Measurements from ENCODE around the gene EDEM2.
"Not testable (repeated sequence)": the region's sequence is repeated elsewhere in the genome, so short reads cannot be mapped to it uniquely, and the experiment has no call there.

EDEM2 gene

DNA sequence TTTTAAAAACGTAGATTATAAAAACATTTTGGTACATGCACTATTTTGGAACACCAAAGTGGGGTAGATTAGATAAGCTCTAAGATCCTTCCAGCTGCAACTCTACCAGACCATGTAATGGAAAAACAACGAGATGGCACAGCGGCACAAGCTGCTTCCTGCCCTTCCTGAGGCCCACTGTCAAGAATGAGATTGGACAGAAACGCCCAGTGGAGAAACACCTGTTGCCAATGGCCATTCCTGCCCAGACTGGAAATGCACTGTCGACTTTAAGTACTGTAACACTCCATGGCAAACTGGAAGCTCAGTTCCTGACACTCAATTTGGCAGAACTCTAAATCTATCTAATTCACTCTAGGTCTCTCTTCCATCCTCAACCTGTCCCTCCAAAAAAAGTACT, 21.4 kb downstream of the EDEM2 start:
- no peak for DNase-seq (ENCODE audit: low read depth)

DNA sequence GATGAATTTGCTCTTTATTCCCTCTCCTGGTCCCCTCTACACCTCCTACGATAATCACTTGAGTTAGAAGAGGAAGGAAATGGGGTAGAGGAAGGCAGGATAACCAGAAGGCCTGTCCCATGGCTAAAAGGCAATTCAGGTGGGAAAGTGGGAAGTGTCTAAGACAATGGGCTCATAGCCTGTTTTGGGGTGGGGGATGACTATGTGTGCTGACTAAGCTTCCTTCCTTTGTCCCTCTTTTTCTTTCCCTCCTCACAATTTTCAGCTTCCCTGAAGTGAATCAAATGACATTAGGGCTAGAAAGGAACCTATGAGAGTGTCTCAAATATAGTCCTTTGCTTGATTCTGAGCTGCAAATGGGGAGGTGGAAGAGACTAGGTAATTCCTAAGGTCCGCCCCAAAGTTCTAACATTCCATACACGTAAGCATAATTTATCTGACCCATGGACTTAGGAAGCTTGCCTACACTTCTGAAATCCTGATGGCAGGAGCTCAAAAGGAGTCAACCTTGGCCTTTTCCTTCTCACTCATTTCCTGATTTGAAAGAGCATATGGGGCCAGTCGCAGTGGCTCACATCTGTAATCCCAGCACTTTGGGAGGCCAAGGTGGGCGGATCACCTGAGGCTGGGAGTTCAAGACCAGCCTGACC, 24.3 kb downstream of the EDEM2 start:
- no peak for DNase-seq (ENCODE audit: low read depth)

DNA sequence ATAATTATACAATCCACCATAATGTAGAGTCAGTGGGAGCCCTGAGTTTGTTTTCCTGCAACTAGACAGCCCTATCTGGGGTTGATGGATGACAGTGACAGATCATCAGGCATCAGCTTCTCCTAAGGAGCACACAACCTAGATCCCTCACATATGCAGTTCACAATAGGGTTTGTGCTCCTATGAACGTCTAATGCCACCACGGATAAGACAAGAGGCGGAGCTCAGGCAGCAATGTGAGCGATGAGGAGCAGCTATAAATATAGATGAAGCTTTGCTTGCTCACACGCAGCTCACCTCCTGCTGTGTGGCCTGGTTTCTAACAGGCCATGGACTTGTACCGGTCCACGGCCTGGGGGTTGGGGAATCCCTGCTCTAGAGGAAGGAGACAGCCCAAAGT, 25.9 kb downstream of the EDEM2 start:
- DNase-seq (ENCODE audit: low read depth) = no peak

DNA sequence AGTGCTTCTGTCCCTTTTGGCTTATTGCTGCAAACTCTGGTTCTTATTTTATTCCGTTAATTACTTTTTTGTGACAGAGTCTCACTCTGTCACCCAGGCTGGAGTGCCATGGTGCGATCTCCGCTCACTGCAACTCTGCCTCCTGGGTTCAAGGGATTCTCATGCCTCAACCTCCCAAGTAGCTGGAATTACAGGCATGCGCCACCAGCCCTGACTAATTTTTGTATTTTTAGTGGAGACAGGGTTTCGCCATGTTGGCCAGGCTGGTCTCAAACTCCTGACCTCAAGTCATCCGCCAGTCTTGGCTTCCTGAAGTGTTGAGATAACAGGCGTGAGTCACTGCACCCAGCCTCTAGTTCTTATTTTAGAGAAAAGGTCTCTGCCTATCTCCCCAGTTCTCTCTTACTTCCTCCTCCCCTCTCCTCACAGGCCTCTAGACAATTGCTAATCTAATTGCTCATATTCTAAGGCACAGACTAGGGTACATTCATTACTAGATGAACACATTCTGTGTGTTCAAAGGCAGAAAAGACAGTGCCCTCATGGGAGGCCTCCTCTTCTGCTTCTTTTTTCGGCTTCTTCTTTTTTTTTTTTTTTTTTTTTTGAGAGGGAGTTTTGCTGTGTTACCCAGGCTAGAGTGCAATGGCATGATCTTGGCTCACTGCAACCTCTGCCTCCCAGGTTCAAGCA, 27.0 kb downstream of the EDEM2 start:
- DNase-seq (ENCODE audit: low read depth) = peak; percentile 94

DNA sequence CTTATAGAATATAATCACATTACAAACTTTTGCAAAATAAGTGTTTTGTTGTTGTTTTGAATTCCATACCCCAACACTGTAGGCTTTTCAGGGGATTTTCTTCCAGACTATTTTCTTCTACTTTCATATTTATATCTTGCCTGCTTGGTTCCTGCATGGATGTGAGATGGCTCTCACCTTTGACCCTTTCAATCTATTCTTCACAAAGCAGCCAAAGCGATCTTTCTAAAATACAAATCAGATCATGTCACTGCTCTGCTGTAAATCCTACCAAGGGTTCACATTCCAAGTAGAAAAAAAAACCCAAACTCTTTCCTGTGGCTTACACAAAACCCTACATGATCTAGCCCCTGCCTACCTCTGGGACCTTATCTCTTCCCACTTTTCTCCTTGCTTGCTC, 29.5 kb downstream of the EDEM2 start:
- no peak for DNase-seq (ENCODE audit: low read depth)

DNA sequence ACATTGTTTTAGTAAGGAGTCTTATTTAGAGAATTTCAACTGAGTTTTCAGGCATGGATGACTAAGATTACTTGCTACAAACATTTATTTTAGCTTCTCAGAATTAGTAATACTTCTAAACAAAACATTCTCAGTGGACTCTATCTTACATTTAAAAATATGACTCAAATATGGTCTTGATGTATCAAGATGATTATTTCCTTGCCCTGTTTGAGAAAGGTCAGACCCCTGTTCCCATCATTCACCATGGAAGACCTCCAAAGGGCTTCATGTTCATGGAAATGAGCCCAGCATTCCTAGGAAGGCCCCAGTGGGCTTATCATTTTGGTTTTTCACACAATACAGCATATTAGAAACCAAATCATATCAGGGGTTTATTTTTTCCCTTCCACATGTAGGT, 29.9 kb downstream of the EDEM2 start:
- peak; percentile 58 for DNase-seq (ENCODE audit: low read depth)

DNA sequence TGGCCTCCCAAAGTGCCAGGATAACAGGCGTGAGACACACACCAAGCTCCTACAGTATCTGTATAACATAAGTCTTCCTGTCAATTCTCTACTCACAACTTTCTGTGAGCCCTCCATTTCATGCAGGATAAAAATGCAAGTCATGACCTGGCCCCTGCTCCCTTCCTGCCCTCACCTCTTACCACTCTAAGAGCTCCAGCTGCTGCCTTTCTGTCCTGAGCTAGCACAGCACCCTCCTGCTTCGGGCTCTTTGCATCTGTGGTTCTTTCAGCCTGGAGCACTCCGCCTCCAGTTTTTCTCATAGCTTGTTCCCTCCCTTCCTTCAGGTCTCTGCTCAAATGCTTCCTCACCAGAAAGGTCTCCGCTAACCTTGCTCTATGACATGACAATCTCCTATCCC, 30.9 kb downstream of the EDEM2 start:
- no peak for DNase-seq (ENCODE audit: low read depth)

DNA sequence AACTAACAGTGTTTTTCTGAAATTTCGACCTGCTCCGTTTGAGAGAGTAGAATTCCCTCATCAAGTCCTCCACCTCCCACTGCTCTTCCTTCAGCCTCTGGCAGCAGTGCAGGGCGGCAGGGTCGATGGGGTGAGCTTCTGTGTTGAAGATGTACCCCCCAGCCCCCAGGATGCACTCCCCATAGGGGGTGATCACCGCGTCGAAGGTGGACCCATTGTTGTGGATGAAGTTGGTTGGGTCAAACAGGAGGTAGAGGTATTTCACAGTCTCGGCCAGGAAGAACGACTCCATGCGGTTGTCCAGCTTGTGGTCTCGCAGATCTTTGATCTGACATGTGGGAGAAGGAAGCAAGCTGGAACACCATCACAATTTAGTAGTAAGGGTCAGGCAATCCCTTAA, 31.5 kb downstream of the EDEM2 start:
- no peak for DNase-seq (ENCODE audit: low read depth)

DNA sequence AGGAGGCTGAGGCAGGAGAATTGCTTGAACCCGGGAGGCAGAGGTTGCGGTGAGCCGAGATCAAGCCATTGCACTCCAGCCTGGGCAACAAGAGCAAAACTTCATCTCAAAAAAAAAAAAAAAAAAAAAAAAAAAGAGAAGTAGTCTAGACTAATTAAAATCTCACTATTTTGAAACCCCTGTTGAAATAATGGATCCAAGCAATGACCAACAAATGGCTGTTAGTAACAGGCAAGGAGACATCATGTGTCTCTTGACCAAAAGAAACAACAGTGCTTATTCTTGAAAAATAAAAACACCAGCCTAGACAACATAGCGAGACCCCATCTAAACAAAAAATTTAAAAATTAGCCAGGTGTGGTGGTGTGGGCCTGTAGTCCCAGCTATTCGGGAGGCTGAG, 34.9 kb downstream of the EDEM2 start:
- DNase-seq (ENCODE audit: low read depth) = not testable (repeated sequence)

DNA sequence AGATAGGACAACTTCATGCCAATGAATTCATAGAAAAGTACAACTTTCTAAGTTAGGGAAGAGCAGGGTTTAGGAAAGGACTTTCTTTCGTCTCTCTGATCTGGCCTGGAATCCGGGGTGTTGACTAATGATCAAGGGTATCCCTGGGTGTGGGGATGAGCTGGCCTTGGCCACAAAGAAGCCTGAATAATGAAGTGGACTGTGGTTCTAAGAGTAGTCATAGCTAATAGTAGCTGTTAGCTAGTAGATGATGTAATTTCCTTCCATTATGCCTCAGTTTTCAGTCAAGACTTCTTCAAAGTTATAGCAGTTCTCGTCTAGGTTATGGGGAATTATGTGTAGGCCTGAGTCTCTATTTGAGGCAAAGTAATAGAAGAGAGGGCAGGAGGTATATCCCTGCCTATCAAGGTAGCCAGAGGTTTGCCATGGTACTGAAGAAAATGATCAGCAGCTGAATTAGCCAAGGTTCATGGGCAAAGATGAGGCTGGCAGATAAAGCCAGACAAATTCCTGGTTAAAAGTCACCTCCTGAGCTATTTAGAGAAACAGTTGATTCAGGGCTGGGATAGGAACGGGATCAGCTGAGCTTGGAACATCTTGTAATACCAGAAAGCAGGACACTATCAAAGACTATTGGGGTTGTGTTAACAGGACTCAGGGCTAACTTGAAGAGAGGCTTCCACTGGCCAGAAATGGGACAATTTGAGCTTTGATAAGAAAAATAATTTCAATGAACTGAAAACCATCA, 35.8 kb downstream of the EDEM2 start:
- DNase-seq (ENCODE audit: low read depth) = peak; percentile 91

DNA sequence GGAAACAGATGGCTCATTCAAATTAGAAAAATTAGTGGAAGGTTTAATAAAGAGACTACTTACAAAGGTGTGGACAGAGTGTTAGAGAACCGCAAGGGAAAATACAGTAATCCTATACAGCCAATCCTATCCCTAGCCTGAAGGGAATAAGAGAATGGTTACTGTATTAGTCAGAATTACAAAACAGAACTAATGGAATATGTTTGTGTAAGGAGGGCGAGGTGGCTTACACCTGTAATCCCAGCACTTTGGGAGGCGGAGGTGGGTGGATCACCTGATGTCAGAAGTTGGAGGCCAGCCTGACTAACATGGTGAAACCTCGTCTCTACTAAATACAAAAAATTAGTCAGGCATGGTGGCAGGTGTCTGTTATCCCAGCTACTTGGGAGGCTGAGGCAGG, 38.2 kb downstream of the EDEM2 start:
- DNase-seq (ENCODE audit: low read depth) = no peak

DNA sequence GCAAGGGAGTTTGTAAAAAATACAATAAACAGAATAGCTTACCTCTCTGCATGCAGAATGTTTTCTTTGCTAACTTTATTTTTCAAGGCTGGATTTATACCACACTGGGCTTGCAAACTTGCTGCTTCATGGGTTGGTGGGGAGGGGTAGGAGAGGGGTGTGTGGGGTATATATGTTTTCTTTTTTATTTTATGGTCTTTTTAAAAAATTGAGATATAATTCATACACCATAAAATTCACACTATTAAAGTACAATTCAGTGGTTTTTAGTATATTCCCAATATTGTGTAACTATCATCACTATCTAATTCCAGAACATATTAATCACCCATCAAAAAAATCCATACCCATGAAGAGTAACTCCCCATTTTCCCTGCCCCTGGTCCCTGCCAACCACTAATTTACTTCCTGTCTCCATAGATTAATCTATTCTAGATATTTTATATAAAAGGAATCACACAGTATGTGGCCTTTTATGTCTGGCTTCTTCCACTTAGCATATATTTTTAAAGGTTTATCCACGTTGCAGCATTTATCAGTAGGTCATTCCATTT, 40.2 kb downstream of the EDEM2 start:
- DNase-seq (ENCODE audit: low read depth) = no peak

DNA sequence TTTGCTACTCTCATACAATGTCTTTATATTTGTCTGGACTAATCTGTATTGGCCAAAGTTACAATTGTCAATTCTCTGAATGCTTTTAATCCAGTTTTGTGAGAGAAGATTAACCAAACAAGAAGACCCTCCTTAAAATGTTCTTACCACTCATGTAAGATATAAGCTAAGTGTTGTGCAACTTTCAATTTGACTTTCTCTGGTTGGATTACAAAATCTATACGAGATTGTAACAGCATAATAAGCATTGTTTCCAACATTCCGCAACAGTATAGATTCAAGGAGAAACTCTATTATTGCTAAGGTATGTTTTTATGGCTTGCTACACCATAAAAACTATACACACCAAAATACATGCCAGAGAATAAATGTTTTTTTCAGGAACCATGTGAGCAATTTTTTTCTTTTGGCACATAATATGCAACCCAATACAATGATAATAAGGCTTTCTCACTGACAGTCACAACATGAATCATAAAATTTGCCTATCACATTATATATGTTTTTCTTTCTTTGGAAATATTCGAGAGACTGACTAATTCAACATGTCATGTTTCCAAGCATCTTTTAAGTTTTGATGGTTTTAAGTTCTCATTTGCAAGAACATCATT, 42.3 kb downstream of the EDEM2 start:
- no peak for DNase-seq (ENCODE audit: low read depth)

DNA sequence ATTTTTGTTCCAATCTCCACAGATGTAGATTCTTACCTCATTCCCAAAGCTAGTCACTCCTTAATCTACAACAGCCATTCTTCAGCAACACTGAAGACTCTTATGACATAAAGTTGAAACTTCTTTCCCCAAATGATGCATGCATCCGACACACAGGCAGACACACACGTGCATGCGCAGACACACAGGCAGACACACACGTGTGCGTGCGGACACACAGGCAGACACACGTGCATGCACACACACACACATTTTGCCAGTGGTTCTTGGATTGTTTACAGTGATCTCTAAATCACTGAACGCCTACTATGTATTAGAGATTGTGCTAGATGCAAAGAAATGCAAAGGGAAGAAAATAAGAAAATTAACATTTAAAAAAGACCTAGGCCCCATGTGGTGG, 45.5 kb downstream of the EDEM2 start:
- DNase-seq (ENCODE audit: low read depth) = no peak

DNA sequence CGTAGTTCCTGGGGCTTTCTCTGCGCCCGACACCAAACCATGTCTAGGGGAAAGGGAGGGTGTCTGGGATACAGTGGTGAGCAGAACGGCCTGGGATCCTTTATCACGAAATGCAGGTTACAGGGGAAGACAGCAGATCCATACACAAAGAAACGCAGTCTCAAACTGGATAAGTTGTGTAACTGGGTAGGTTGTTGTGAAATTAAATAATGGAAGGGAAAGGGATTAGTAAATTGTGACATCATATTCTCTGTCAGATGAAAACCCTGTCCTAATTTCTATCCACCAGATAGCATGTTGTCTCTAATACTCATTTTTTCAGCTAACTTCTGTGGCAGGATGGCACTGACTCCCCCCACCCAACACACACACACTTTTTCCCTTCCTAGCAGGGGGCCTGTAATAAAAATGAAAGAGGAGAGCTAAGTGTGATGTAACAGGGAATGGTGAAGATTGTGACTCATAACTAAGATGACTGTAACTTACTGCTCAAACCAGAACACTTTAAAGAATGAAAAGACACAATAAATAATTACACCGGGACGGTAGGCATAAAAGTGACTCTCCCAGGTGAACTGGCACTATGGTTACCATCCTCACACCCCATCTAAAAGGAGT, 53.8 kb downstream of the EDEM2 start:
- peak; percentile 85 for DNase-seq (ENCODE audit: low read depth)

DNA sequence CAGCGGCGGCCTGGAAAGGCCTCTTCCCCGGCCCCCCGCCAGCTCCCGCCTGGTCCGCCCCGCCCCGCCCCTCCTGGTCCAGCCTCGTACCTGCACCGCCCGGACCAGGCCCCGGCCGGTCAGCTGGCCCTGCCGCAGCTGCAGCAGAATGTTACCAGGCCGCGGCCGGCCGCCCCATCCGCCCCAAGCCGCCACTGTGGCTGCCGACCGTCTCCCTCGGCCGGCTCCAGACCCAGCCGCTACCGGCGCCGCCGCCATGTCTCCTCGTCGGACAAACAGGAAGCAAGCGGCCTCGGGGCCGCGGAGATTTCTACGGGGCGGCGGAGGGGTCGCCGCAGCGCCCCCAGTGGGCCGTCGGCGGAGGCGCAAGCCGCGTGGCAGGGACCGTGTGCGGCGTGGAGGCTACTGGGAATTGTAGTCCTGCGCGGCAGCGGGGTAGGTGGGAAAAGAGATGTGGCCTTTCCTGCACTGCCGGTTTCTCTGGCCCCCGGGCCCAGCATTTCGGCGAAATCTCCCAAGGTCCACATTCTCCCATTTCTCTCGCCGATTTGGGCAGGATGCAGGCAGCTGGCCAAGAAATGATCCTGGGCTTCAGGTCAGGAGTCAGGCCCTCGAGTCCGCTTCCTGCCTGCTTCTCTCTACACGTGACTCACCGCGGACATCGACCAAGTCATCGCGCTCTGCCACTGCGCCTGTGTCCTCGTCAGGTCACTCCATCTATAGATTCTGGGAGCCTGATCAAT, 54.4 kb downstream of the EDEM2 start, which contains the start of gene TRPC4AP:
TRPC4AP (minus strand) TSS at position 284 of the 743 bp plus-strand sequence; CDS start at position 258, 26 bp downstream.
- peak; percentile 86 for DNase-seq (ENCODE audit: low read depth)

DNA sequence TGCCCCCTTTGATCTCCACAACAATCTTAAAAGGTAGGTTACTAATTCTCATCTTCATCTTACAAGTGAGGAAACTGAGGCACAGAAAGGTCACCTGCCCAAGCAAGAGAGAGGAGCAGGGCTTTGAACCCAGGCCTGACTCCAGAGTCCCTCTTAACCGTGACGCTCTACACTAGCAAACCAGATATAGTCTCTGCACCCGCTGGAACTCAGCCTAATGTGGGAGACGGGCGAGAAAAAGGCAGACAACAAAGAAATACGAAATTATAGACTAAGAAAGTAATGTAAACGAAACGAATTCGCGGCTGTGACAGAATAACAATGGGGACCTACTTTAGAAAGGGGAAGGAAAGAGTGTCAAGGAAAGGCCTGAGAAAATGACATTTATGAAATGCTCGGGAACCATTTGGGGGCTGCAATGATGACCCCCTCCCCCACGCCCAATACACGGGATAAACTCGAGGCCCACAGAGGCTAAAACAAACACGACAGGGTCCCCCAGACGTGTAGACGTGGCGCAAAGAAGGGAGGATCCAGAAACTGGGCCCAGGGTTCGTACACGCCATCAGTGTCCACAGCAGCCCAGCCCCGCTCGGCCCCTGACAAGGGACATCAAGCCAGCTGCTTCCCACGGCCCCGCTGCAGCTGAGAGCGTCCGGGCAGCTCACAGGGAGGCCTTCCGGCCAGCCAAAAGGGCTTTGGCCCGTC, 55.2 kb downstream of the EDEM2 start:
- DNase-seq (ENCODE audit: low read depth) = peak; percentile 33

DNA sequence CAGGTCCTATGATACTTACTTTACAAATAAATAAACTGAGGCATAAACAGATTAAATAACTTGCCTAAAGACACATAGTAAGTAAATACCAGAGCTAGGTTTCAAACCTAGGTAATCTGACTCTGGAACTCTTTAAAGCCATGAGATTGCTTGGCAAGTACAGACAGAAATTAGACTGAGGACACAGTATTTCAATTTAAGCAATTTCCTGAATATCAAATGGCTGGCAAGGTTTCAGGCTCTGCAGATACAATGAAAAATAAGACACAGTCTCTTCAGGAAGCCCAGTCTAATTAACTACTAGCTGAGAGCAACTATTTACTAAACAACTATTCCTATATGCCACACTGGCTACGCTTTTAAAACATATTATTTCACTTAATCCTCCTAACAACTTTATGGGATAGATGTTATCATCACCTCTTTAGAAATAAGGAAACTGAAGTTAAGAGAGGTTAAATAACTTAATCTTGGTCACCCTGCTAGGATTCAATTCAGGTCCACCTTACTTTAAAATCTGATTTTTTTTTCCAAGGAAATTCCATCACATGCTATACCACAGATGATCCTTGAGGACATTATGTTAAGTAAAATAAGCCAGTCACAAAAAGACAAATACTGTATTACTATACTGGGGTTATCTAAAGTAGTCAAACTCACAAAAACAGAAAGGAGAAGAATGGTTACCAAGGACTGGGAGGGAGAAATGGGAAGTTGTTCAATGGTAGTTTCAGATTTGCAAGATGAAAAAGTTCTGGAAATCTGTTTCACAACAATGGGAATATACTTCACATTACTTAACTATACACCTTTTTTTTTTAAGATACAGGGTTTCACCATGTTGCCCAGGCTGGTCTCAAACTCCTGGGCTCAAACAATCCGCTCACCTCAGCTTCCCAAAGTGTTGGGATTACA, 58.6 kb downstream of the EDEM2 start:
- DNase-seq (ENCODE audit: low read depth) = peak; percentile 46

DNA sequence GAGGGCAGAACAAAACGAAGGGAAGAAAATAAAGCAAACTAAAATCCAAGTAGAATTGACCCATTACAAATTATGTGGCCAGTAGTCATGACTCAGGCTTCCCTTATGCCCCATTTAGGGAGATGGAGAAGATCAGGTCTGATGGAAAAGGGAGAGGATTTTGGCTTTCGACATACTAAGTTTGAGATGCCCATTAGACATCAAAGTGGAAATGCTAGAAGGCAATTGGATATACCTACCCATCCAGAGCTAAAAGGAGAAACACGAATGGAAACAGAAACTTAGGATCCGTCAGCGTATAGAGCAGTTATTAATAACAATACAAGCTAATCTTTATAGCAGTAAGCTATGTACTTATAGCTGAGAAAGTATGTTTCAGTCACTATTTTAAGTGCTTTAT, 59.3 kb downstream of the EDEM2 start:
- peak; percentile 23 for DNase-seq (ENCODE audit: low read depth)
